ENCODE data around the gene SSR1. TPM values are rescaled to one million over a fixed set of nuclear protein-coding genes. Genes with fewer than 3 reads are reported as not detected.
"Not testable (repeated sequence)": the region's sequence is repeated elsewhere in the genome, so short reads cannot be mapped to it uniquely, and the experiment has no call there.

SSR1 gene
- polyA plus RNA-seq, 4 donors: 8.9 to 135 (median 36.7) TPM

GRCh38 chr6:7341989-7342742, 29.2 kb upstream of the SSR1 start:
- DNase-seq: no peak
- H3K9me3 ChIP-seq (ENCODE audit: control insufficient read depth in 2 of 2, insufficient read depth in 1 of 2, low read depth in 1 of 2, low read length in 1 of 2): no peaks in the 10 kb centered on the region
- H3K27ac ChIP-seq (ENCODE audit: low read depth in 1 of 3, low read length in 2 of 3): no peak overlapping the region
- H3K36me3 ChIP-seq (ENCODE audit: control insufficient read depth in 3 of 3, insufficient read depth in 2 of 3, low read depth in 1 of 3, low read length in 3 of 3): no peaks in the 10 kb centered on the region
- no peaks in the 10 kb centered on the region for H3K4me1 ChIP-seq (ENCODE audit: control insufficient read depth in 3 of 3, insufficient read depth in 2 of 3, low read depth in 1 of 3, low read length in 2 of 3)
- 79 to 83% (median 81%) methylated on average over 9 of the region's 9 CpGs for WGBS, 3 donors
- peaks cover 0 to 4% (median 2%) of the 10 kb centered on the region in 3 donors for H3K27me3 ChIP-seq (ENCODE audit: control insufficient read depth in 3 of 3, insufficient read depth in 3 of 3, low read length in 3 of 3)
- H3K4me3 ChIP-seq (ENCODE audit: low read depth in 1 of 3, low read length in 3 of 3): no peak overlapping the region
- no peak for FAIRE-seq

DNA sequence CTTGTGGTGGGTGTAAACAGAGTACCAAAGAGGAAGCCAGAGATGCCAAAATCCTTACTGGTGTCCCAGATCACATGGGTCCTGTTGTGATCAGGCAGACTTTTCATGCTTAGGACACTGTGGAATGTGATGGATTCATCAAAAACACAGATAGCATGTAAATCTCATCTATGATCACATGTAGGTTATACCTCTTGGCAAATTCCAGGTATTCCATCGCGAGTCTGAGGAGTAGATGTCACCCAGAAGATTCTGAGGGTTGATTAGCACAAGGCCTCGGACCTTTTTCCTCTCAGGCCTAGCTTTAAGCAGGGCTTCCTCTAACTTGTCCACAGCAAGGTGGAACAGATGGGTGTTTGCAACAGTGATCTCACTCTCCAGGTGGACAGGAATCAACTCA, 28.3 kb upstream of the SSR1 start:
- Histone ChIP-seq H3K4me1 (ENCODE audit: control insufficient read depth in 3 of 3, insufficient read depth in 2 of 3, low read depth in 1 of 3, low read length in 2 of 3) (no peaks in the 10 kb centered on the region), H3K36me3 (ENCODE audit: control insufficient read depth in 3 of 3, insufficient read depth in 2 of 3, low read depth in 1 of 3, low read length in 3 of 3) (no peaks in the 10 kb centered on the region), H3K4me3 (ENCODE audit: low read depth in 1 of 3, low read length in 3 of 3) (no peak overlapping the region), H3K27ac (ENCODE audit: low read depth in 1 of 3, low read length in 2 of 3) (no peak overlapping the region), H3K9me3 (ENCODE audit: control insufficient read depth in 2 of 2, insufficient read depth in 1 of 2, low read depth in 1 of 2, low read length in 1 of 2) (no peaks in the 10 kb centered on the region), H3K27me3 (ENCODE audit: control insufficient read depth in 3 of 3, insufficient read depth in 3 of 3, low read length in 3 of 3) (peaks cover 0 to 4% (median 2%) of the 10 kb centered on the region in 3 donors)
- no peak for FAIRE-seq
- WGBS, 3 donors: 91 to 98% (median 96%) methylated on average over 3 of the region's 3 CpGs
- DNase-seq: no peak

DNA sequence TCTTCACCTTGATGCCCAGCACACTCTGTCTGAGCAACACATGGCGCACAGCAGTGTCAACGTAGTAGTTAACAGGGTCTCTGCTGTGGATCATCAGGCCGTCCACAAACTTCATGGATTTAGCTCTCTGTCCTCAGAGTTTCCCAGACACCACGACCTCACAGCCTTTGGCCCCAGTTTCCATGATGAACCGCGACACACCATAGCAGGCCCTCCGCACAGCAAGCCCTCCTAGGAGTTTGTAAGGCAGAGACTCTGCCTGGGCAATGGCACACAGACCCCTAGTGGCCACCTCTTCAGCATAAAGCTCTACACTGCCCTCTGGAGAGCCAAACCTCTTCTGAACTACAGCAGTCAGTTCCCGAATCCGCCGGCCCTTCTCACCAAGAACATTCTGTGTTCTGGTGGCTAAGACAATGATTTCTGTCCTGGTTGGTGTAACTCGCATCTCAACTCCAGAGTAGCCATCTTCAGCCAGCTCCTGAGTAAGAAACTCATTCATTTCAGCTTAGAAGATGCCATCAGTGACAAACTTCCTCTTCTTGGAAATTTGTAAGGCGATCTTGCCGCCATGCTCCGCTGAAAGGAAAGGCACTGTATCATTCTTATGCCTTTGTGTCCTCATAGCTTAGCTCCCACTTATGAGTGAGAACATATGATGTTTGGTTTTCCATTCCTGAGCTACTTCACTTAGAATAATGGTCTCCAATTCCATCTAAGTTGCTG, 26.2 kb upstream of the SSR1 start:
- H3K9me3 ChIP-seq (ENCODE audit: control insufficient read depth in 2 of 2, insufficient read depth in 1 of 2, low read depth in 1 of 2, low read length in 1 of 2); DNase-seq; H3K36me3 ChIP-seq (ENCODE audit: control insufficient read depth in 3 of 3, insufficient read depth in 2 of 3, low read depth in 1 of 3, low read length in 3 of 3); H3K4me3 ChIP-seq (ENCODE audit: low read depth in 1 of 3, low read length in 3 of 3); H3K27me3 ChIP-seq (ENCODE audit: control insufficient read depth in 3 of 3, insufficient read depth in 3 of 3, low read length in 3 of 3); FAIRE-seq; H3K27ac ChIP-seq (ENCODE audit: low read depth in 1 of 3, low read length in 2 of 3); H3K4me1 ChIP-seq (ENCODE audit: control insufficient read depth in 3 of 3, insufficient read depth in 2 of 3, low read depth in 1 of 3, low read length in 2 of 3): not testable (repeated sequence)
- WGBS, 3 donors: 78 to 90% (median 86%) methylated on average over 14 of the region's 14 CpGs

DNA sequence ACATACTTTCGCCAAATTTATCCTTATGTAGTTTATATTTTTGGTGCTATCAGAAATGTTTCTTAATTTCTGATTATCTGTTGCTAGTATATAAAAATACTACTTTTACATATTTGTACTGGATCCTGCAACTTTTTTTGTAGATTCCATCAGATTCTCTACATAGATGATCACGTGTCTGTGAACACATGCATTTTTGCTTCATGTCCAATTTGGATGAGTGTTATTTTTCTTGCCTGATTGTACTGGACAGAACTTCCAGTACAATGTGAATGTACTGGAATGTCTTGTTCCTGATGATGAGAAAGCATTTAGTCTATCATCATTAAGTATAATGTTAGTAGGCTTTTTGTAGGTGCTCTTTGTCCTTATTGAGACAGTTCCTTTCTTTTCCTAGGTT, 25.0 kb upstream of the SSR1 start:
- no peak for FAIRE-seq
- DNase-seq: no peak
- H3K4me1 ChIP-seq (ENCODE audit: control insufficient read depth in 3 of 3, insufficient read depth in 2 of 3, low read depth in 1 of 3, low read length in 2 of 3): no peaks in the 10 kb centered on the region

GRCh38 chr6:7335519-7335918, 22.5 kb upstream of the SSR1 start:
- Histone ChIP-seq H3K27me3 (ENCODE audit: control insufficient read depth in 3 of 3, insufficient read depth in 3 of 3, low read length in 3 of 3) (peaks cover 0 to 1% (median 0%) of the 10 kb centered on the region in 3 donors), H3K4me1 (ENCODE audit: control insufficient read depth in 3 of 3, insufficient read depth in 2 of 3, low read depth in 1 of 3, low read length in 2 of 3) (no peaks in the 10 kb centered on the region), H3K27ac (ENCODE audit: low read depth in 1 of 3, low read length in 2 of 3) (no peak overlapping the region), H3K4me3 (ENCODE audit: low read depth in 1 of 3, low read length in 3 of 3) (no peak overlapping the region), H3K36me3 (ENCODE audit: control insufficient read depth in 3 of 3, insufficient read depth in 2 of 3, low read depth in 1 of 3, low read length in 3 of 3) (no peaks in the 10 kb centered on the region), H3K9me3 (ENCODE audit: control insufficient read depth in 2 of 2, insufficient read depth in 1 of 2, low read depth in 1 of 2, low read length in 1 of 2) (no peaks in the 10 kb centered on the region)
- 82 to 91% (median 85%) methylated on average over 3 of the region's 3 CpGs for WGBS, 3 donors
- DNase-seq: no peak
- no peak for FAIRE-seq

More for the DNA sequence above, 25.0 kb upstream of the SSR1 start:
- WGBS, 3 donors: 62 to 82% (median 75%) methylated on average over 2 of the region's 2 CpGs
- Histone ChIP-seq H3K4me3 (ENCODE audit: low read depth in 1 of 3, low read length in 3 of 3) (no peak overlapping the region), H3K27me3 (ENCODE audit: control insufficient read depth in 3 of 3, insufficient read depth in 3 of 3, low read length in 3 of 3) (peaks cover 0 to 4% (median 2%) of the 10 kb centered on the region in 3 donors), H3K9me3 (ENCODE audit: control insufficient read depth in 2 of 2, insufficient read depth in 1 of 2, low read depth in 1 of 2, low read length in 1 of 2) (no peaks in the 10 kb centered on the region), H3K27ac (ENCODE audit: low read depth in 1 of 3, low read length in 2 of 3) (no peak overlapping the region), H3K36me3 (ENCODE audit: control insufficient read depth in 3 of 3, insufficient read depth in 2 of 3, low read depth in 1 of 3, low read length in 3 of 3) (no peaks in the 10 kb centered on the region)

DNA sequence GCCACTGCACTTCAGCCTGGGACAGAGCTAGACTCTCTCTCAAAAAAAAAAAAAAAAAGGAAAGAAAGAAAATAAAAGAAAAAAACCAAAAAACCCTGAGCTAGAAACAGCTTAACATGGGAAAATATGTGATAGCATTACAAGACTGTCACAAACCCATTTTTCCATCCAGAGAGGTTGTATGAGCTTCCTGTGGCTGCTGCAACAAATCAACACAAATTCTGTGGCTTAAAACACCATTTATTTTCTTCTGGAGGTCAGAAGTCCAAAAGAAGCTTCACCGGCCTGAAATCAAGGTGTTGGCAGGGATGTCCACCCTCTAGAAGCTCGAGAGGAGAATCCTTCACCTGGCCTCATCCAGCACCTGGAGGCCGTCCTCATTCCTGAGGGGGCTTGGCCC, 21.7 kb upstream of the SSR1 start:
- H3K9me3 ChIP-seq (ENCODE audit: control insufficient read depth in 2 of 2, insufficient read depth in 1 of 2, low read depth in 1 of 2, low read length in 1 of 2): no peaks in the 10 kb centered on the region
- H3K4me3 ChIP-seq (ENCODE audit: low read depth in 1 of 3, low read length in 3 of 3): no peak overlapping the region
- 74 to 84% (median 78%) methylated on average over 3 of the region's 3 CpGs for WGBS, 3 donors
- no peaks in the 10 kb centered on the region for H3K27me3 ChIP-seq (ENCODE audit: control insufficient read depth in 3 of 3, insufficient read depth in 3 of 3, low read length in 3 of 3)
- H3K4me1 ChIP-seq (ENCODE audit: control insufficient read depth in 3 of 3, insufficient read depth in 2 of 3, low read depth in 1 of 3, low read length in 2 of 3): no peaks in the 10 kb centered on the region
- H3K27ac ChIP-seq (ENCODE audit: low read depth in 1 of 3, low read length in 2 of 3): no peak overlapping the region
- H3K36me3 ChIP-seq (ENCODE audit: control insufficient read depth in 3 of 3, insufficient read depth in 2 of 3, low read depth in 1 of 3, low read length in 3 of 3): no peaks in the 10 kb centered on the region
- no peak for FAIRE-seq
- no peak for DNase-seq

GRCh38 chr6:7332090-7332745, 19.2 kb upstream of the SSR1 start:
- Histone ChIP-seq H3K27me3 (ENCODE audit: control insufficient read depth in 3 of 3, insufficient read depth in 3 of 3, low read length in 3 of 3) (no peaks in the 10 kb centered on the region), H3K27ac (ENCODE audit: low read depth in 1 of 3, low read length in 2 of 3) (no peak overlapping the region), H3K4me1 (ENCODE audit: control insufficient read depth in 3 of 3, insufficient read depth in 2 of 3, low read depth in 1 of 3, low read length in 2 of 3) (no peaks in the 10 kb centered on the region), H3K4me3 (ENCODE audit: low read depth in 1 of 3, low read length in 3 of 3) (no peak overlapping the region), H3K9me3 (ENCODE audit: control insufficient read depth in 2 of 2, insufficient read depth in 1 of 2, low read depth in 1 of 2, low read length in 1 of 2) (no peaks in the 10 kb centered on the region), H3K36me3 (ENCODE audit: control insufficient read depth in 3 of 3, insufficient read depth in 2 of 3, low read depth in 1 of 3, low read length in 3 of 3) (no peaks in the 10 kb centered on the region)
- no peak for FAIRE-seq
- DNase-seq: no peak
- WGBS, 3 donors: 80 to 84% (median 82%) methylated on average over 8 of the region's 8 CpGs

GRCh38 chr6:7331452-7331851, 18.5 kb upstream of the SSR1 start:
- WGBS, 3 donors: 88% methylated on average over 7 of the region's 7 CpGs
- Histone ChIP-seq H3K27me3 (ENCODE audit: control insufficient read depth in 3 of 3, insufficient read depth in 3 of 3, low read length in 3 of 3) (no peaks in the 10 kb centered on the region), H3K36me3 (ENCODE audit: control insufficient read depth in 3 of 3, insufficient read depth in 2 of 3, low read depth in 1 of 3, low read length in 3 of 3) (no peaks in the 10 kb centered on the region), H3K27ac (ENCODE audit: low read depth in 1 of 3, low read length in 2 of 3) (no peak overlapping the region), H3K4me3 (ENCODE audit: low read depth in 1 of 3, low read length in 3 of 3) (no peak overlapping the region), H3K9me3 (ENCODE audit: control insufficient read depth in 2 of 2, insufficient read depth in 1 of 2, low read depth in 1 of 2, low read length in 1 of 2) (no peaks in the 10 kb centered on the region), H3K4me1 (ENCODE audit: control insufficient read depth in 3 of 3, insufficient read depth in 2 of 3, low read depth in 1 of 3, low read length in 2 of 3) (no peaks in the 10 kb centered on the region)
- FAIRE-seq (no peak), DNase-seq (no peak)
